NCI-H146 treated with DMSO at 0.1 percent for 48 hours (cell line): Measurements from ENCODE around the gene KIAA0513.
A peak's percentile ranks its signal among the peaks of the same experiment; 100 is the strongest.
"Not testable (repeated sequence)": the region's sequence is repeated elsewhere in the genome, so short reads cannot be mapped to it uniquely, and the experiment has no call there.

ENCODE experiments used
- DNase-seq: peaks from one replicate; lab custom pipeline; 2025; ENCODE audit not compliant: unreplicated experiment; lab: John Stamatoyannopoulos, UW

KIAA0513 gene

GRCh38 chr16:85027958-85028684 lies 526 bp downstream of the KIAA0513 start:
- no peak for DNase-seq

- no peak for DNase-seq
Measured at GRCh38 chr16:85028685-85029407, 1.3 kb downstream of the KIAA0513 start.

- DNase-seq, result no peak
Measured at GRCh38 chr16:85029408-85029784, 1.8 kb downstream of the KIAA0513 start.

GRCh38 chr16:85029981-85030401 lies 2.4 kb downstream of the KIAA0513 start:
- no peak for DNase-seq

- DNase-seq, result no peak
Measured at GRCh38 chr16:85031451-85031850, 3.9 kb downstream of the KIAA0513 start.

GRCh38 chr16:85032187-85032586 lies 4.6 kb downstream of the KIAA0513 start:
- not testable (repeated sequence) for DNase-seq

GRCh38 chr16:85033171-85033570 lies 5.6 kb downstream of the KIAA0513 start:
- DNase-seq, result no peak

GRCh38 chr16:85034591-85035433 lies 7.2 kb downstream of the KIAA0513 start:
- no peak for DNase-seq

- DNase-seq, result no peak
Measured at GRCh38 chr16:85036236-85037049, 8.8 kb downstream of the KIAA0513 start.

- no peak for DNase-seq
Measured at GRCh38 chr16:85037050-85037410, 9.4 kb downstream of the KIAA0513 start.

GRCh38 chr16:85037721-85038120 lies 10.1 kb downstream of the KIAA0513 start:
- no peak for DNase-seq

- no peak for DNase-seq
Measured at GRCh38 chr16:85040685-85041084, 13.1 kb downstream of the KIAA0513 start.

GRCh38 chr16:85041219-85042166 lies 13.9 kb downstream of the KIAA0513 start:
- peak; percentile 31 for DNase-seq

- no peak for DNase-seq
Measured at GRCh38 chr16:85042167-85042526, 14.6 kb downstream of the KIAA0513 start.

- no peak for DNase-seq
Measured at GRCh38 chr16:85042606-85043005, 15.0 kb downstream of the KIAA0513 start.

GRCh38 chr16:85045077-85045476 lies 17.5 kb downstream of the KIAA0513 start:
- DNase-seq, result no peak

GRCh38 chr16:85045641-85046471 lies 18.3 kb downstream of the KIAA0513 start:
- no peak for DNase-seq

- DNase-seq, result no peak
Measured at GRCh38 chr16:85046472-85046916, 18.9 kb downstream of the KIAA0513 start.
